OCI-LY3 (cell line): Measurements from ENCODE around the gene AMIGO2.

Source experiments
- H2AFZ ChIP-seq: fragments of 200-600, 300-600 bp; shearing (Covaris generic); 2 replicates; pipeline ENCODE4 v1.6.0; 2014; ENCODE audit warnings: antibody characterized with exemption, low read depth, low read length
- H3K27ac ChIP-seq: fragments of 200-600, 300-600 bp; sonication (generic); 2 replicates; pipeline ENCODE4 v1.5.1; 2014; ENCODE audit warnings: mild to moderate bottlenecking, low read length, moderate library complexity, mixed read lengths
- H3K27me3 ChIP-seq: fragments of 200-600, 300-600 bp; sonication (generic); 2 replicates; pipeline ENCODE4 v1.6.1; 2014; ENCODE audit warnings: low read depth, low read length, mixed read lengths
- H3K36me3 ChIP-seq: fragments of 200-600, 300-600 bp; sonication (generic); replicated peaks from 2 replicates; pipeline ENCODE3; 2014; ENCODE audit warnings: low read depth, low read length, mixed read lengths
- H3K4me1 ChIP-seq: fragments of 300-600, 200-600 bp; sonication (generic); 2 replicates; pipeline ENCODE4 v1.6.1; 2014; ENCODE audit warnings: low read length, mixed read lengths
- H3K4me2 ChIP-seq: fragments of 200-600, 300-600 bp; sonication (generic); 2 replicates; pipeline ENCODE4 v1.6.1; 2014; ENCODE audit warnings: low read length, mixed read lengths
- H3K4me3 ChIP-seq: fragments of 300-600, 200-600 bp; sonication (generic); 2 replicates; pipeline ENCODE4 v1.5.1; 2014; ENCODE audit warnings: antibody characterized with exemption, mild to moderate bottlenecking, low read length, moderate library complexity
- H3K79me2 ChIP-seq: fragments of 300-600, 200-600 bp; shearing (Covaris generic); 2 replicates; pipeline ENCODE4 v1.6.1; 2014; ENCODE audit warnings: mild to moderate bottlenecking, low read length, mixed read lengths
- H3K9ac ChIP-seq: fragments of 300-600, 200-600 bp; shearing (Covaris generic); 2 replicates; pipeline ENCODE4 v1.6.0; 2014; ENCODE audit warnings: mild to moderate bottlenecking, low read length, moderate library complexity
- H3K9me3 ChIP-seq: fragments of 200-600, 300-600 bp; shearing (Covaris generic); 2 replicates; pipeline ENCODE4 v1.6.1; 2014; ENCODE audit warnings: low read length, mixed read lengths; ENCODE audit not compliant: insufficient read depth
- H4K20me1 ChIP-seq: fragments of 200-600, 300-600 bp; sonication (generic); 2 replicates; pipeline ENCODE4 v1.6.1; 2016; ENCODE audit warnings: low read length, mixed read lengths; ENCODE audit not compliant: insufficient read depth
- EZH2phosphoT487 ChIP-seq: fragments of 200-600 bp; shearing (Covaris generic); IDR thresholded peaks from 2 replicates; pipeline ENCODE4 v1.6.1; 2018; ENCODE audit warnings: antibody characterized with exemption, mixed run types, low read depth
- TF ChIP-seq, protein P1 (sequence below): fragments of 200-600, 300-600 bp; sonication (generic); IDR thresholded peaks from 2 replicates; pipeline ENCODE4 v1.5.1; 2014; ENCODE audit warnings: antibody characterized with exemption, low read length, low read depth

AMIGO2 gene

DNA sequence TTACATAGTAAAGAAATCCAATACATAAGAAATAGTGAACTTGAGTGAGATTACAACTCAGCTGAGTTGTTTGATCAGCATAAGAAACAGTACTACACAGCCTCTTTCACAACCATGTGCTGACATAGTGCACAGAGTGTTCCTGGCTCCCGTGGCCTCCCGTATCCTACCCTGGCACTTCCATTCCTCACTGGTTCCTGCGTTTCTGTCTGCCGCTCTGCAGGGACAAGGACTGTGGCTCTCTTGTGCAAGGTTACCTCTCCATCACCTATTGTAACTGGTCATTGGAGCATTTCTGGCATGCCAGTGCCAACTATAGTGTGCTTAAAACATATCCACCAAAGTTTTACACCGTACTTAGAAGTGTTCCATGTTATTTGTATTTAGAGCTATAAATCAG lies 46.7 kb downstream of the AMIGO2 start:
- H3K9ac ChIP-seq: peak overlapping the region; percentile 47
- peak overlapping the region; percentile 48 for H3K4me2 ChIP-seq
- no peaks in the 10 kb centered on the region for H4K20me1 ChIP-seq
- H3K4me1 ChIP-seq: peaks cover 45% of the 10 kb centered on the region
- 0 out of 2 replicates have a peak overlapping the region, but pooled peaks have one; percentile 7 for H3K4me3 ChIP-seq
- no peaks in the 10 kb centered on the region for H3K79me2 ChIP-seq
- TF ChIP-seq EZH2phosphoT487: no peak
- TF ChIP-seq, protein P1, sequence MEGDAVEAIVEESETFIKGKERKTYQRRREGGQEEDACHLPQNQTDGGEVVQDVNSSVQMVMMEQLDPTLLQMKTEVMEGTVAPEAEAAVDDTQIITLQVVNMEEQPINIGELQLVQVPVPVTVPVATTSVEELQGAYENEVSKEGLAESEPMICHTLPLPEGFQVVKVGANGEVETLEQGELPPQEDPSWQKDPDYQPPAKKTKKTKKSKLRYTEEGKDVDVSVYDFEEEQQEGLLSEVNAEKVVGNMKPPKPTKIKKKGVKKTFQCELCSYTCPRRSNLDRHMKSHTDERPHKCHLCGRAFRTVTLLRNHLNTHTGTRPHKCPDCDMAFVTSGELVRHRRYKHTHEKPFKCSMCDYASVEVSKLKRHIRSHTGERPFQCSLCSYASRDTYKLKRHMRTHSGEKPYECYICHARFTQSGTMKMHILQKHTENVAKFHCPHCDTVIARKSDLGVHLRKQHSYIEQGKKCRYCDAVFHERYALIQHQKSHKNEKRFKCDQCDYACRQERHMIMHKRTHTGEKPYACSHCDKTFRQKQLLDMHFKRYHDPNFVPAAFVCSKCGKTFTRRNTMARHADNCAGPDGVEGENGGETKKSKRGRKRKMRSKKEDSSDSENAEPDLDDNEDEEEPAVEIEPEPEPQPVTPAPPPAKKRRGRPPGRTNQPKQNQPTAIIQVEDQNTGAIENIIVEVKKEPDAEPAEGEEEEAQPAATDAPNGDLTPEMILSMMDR: no peak
- H3K36me3 ChIP-seq: no peaks in the 10 kb centered on the region
- H3K27me3 ChIP-seq: no peaks in the 10 kb centered on the region
- peak overlapping the region; percentile 69 for H2AFZ ChIP-seq
- H3K9me3 ChIP-seq: no peaks in the 10 kb centered on the region
- H3K27ac ChIP-seq: peak overlapping the region; percentile 38

DNA sequence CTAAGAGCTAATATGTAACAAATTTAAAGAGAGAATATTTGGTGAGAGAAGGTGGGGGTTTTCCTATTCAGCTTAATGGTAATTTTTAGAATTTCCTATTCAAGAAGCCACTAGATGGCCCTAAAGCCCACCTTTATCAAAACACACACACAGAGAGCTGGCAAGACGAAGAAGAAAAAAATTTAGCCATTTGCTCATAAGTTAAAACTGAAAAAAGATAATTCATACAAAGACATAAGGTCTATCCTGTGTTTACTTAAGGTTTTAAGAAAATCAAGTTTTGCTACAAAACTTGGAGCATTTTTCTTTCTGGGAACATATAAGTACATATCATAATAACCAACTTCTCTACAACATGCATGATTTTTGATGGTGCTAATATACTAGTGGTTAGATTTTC lies 47.1 kb downstream of the AMIGO2 start:
- Histone ChIP-seq H3K27me3 (no peaks in the 10 kb centered on the region), H3K36me3 (no peaks in the 10 kb centered on the region), H3K9me3 (no peaks in the 10 kb centered on the region), H3K27ac (peak overlapping the region; percentile 38), H4K20me1 (no peaks in the 10 kb centered on the region), H2AFZ (peak overlapping the region; percentile 69), H3K9ac (peak overlapping the region; percentile 47), H3K4me2 (peak overlapping the region; percentile 48), H3K4me1 (peaks cover 41% of the 10 kb centered on the region), H3K4me3 (0 out of 2 replicates have a peak overlapping the region, but pooled peaks have one; percentile 7), H3K79me2 (no peaks in the 10 kb centered on the region)
- TF ChIP-seq, protein P1: peak; percentile 82
- no peak for TF ChIP-seq EZH2phosphoT487

DNA sequence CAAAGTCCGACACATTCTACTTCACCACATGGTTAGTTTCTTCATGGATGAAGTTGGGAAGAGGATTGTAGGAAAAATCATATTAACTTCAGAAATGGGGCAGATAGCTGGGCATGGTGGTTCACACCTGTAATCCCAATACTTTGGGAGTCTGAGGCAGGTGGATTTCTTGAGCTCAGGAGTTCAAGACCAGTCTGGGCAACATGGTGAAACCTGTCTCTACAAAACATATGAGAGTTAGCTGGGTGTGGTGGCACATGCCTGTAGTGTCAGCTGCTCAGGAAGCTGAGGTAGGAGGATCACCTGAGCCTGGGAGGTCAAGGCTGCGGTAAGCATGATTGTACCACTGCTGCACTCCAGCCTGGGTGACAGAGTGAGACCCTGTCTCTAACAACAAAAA lies 49.9 kb downstream of the AMIGO2 start:
- no peaks in the 10 kb centered on the region for H3K9me3 ChIP-seq
- H4K20me1 ChIP-seq: no peaks in the 10 kb centered on the region
- H3K36me3 ChIP-seq: no peaks in the 10 kb centered on the region
- H2AFZ ChIP-seq: no peak overlapping the region
- H3K4me3 ChIP-seq: no peak overlapping the region
- H3K9ac ChIP-seq: no peak overlapping the region
- TF ChIP-seq EZH2phosphoT487: no peak
- TF ChIP-seq, protein P1: no peak
- H3K4me1 ChIP-seq: peaks cover 28% of the 10 kb centered on the region
- H3K4me2 ChIP-seq: no peak overlapping the region
- no peaks in the 10 kb centered on the region for H3K79me2 ChIP-seq
- H3K27me3 ChIP-seq: no peaks in the 10 kb centered on the region
- no peak overlapping the region for H3K27ac ChIP-seq

DNA sequence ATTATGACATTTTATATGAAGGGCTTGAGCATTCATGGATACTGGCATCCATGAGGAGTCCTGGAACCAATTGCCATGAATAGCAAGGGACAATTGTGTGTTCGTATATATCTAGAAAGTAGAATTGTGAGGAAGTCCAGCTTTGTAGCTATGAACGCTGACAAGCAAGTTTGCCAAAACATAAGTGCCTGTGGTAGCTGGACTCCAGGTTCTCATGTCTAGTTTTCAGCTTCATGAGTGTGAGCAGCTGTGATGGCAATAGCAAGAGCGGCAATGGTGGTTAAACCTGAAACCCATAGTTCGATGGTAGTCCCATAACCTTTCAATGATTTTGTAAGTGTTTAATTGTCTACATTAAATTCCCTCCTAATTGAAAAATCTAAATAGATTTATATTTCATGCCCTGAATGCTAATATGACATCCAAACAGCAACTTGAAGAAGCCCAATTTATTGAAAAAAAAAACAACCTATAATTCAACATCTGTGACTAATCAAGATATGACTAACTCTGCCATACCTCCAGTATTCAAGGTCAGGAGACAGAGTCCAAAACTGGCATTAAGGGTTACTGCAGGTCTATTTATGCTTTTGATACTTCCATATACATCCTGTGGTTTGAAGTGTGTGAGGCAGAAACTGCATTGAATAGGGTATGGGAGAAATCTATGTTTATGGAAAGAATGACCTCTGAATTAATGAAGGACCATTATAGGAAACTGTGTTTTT lies 50.6 kb downstream of the AMIGO2 start:
- Histone ChIP-seq H3K9ac (no peak overlapping the region), H3K4me3 (no peak overlapping the region), H2AFZ (no peak overlapping the region), H3K79me2 (no peaks in the 10 kb centered on the region), H3K4me1 (peaks cover 20% of the 10 kb centered on the region), H4K20me1 (no peaks in the 10 kb centered on the region), H3K4me2 (no peak overlapping the region), H3K9me3 (no peaks in the 10 kb centered on the region), H3K27me3 (no peaks in the 10 kb centered on the region), H3K36me3 (no peaks in the 10 kb centered on the region), H3K27ac (no peak overlapping the region)
- TF ChIP-seq EZH2phosphoT487: no peak
- TF ChIP-seq, protein P1: no peak
